Suprapubic skin (tissue), 4 donors: ENCODE measurements around the gene ZNF286A.
"Not testable (repeated sequence)": the region's sequence is repeated elsewhere in the genome, so short reads cannot be mapped to it uniquely, and the experiment has no call there.

Experiments
- CTCF ChIP-seq, 2 donors: fragments of 200-600 bp in 1 of 2; fragments of 450-650 bp in 1 of 2; sonication (generic) in 1 of 2; IDR thresholded peaks; one replicate each; pipeline ENCODE4 v1.5.1; 2016 to 2019; ENCODE audit warnings: antibody characterized with exemption in 2 of 2, mild to moderate bottlenecking in 1 of 2, moderate library complexity in 1 of 2
- EP300 ChIP-seq: sonication (generic); formaldehyde crosslinking; IDR thresholded peaks from one replicate; pipeline ENCODE4 v1.6.1; 2017; ENCODE audit warnings: antibody characterized with exemption
- POLR2A ChIP-seq, 2 donors: fragments of 450-650 bp; IDR thresholded peaks; one replicate each; pipeline ENCODE4 v1.6.1; 2017; ENCODE audit warnings: antibody characterized with exemption in 2 of 2, mild to moderate bottlenecking in 2 of 2, moderate library complexity in 2 of 2
- POLR2AphosphoS5 ChIP-seq, 3 donors: sonication (generic); formaldehyde crosslinking; IDR thresholded peaks; one replicate each; pipeline ENCODE4 v1.6.1; 2017; ENCODE audit warnings: antibody characterized with exemption in 3 of 3

- not testable (repeated sequence) for TF ChIP-seq CTCF (IDR thresholded peaks at IDR 0.05); POLR2A (IDR thresholded peaks at IDR 0.05); POLR2AphosphoS5 (IDR thresholded peaks at IDR 0.05); EP300
These were observed 16.4 kb upstream of the ZNF286A start for GRCh38 chr17:15683135-15683534.
